ENCODE data around the gene LRRC75A. TPM values are rescaled to one million over a fixed set of nuclear protein-coding genes. Genes with fewer than 3 reads are reported as not detected.

LRRC75A gene
- total and polyA plus RNA-seq, 2 donors (not counting 1 experiment from before 2014, with no cell fraction given) = 2.0 to 3.4 TPM

DNA sequence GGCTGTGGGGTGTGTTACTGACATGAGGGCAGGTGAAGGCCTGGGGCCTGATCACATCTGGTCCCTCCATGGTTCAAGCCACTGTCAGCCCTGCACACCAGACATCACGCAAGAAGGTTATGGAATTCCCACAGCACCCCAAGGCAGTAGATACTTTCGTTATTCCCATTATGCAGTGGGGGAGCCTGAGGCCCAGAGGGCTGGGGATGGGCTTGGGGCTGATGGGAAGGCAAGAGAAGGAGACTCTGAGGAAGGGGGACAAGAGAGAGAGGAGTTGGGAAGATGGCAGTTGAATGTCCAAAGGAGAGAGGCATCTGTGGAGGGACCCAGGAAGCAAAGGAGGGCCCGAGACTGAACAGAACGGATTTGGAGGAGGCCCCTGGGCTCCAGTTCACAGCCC lies 42.0 kb downstream of the LRRC75A start:
- 82% methylated on average over 3 of the region's 4 CpGs for whole genome bisulfite sequencing (ENCODE audit: insufficient coverage)
- ATAC-seq (ENCODE audit: low read depth) (no peak), DNase-seq (no peak)
- no peaks in the 10 kb centered on the region for H3K9me3 Mint-ChIP-seq (ENCODE audit: insufficient read depth)
- ChIA-PET POLR2A (no interaction called here), CTCF (interaction anchor here (0.8 to 5.0 kb wide), 3 partner anchors 19 to 139 kb away, joined by 3 to 49 read pairs (median 4); no protein-coding TSS in a partner anchor)
- H3K4me1 Mint-ChIP-seq = peaks cover 3% of the 10 kb centered on the region
- no peaks in the 10 kb centered on the region for H3K27me3 Mint-ChIP-seq
- Histone ChIP-seq H3K27ac (ENCODE audit: low read length in 2 of 2) (no peak overlapping the region), H2AFZ (ENCODE audit: insufficient read depth, low read depth, low read length, poor library complexity, severe bottlenecking) (no peak overlapping the region), H3K4me2 (replicated peaks; ENCODE audit: low read depth, low read length, poor library complexity, severe bottlenecking) (no peak overlapping the region), H3K27me3 (replicated peaks in 1 of 4; ENCODE audit: control extremely low read depth in 1 of 4, control insufficient read depth in 3 of 4, insufficient read depth in 4 of 4, low read length in 3 of 4) (no peaks in the 10 kb centered on the region), H3K9ac (ENCODE audit: low read length) (no peak overlapping the region), H3K9me3 (ENCODE audit: control extremely low read depth in 1 of 3, control insufficient read depth in 2 of 3, insufficient read depth in 1 of 3, low read length in 2 of 3) (no peaks in the 10 kb centered on the region), H3K4me1 (ENCODE audit: control insufficient read depth in 2 of 2, insufficient read depth in 2 of 2, low read length in 2 of 2) (no peaks in the 10 kb centered on the region), H3K79me2 (ENCODE audit: control insufficient read depth, insufficient read depth, low read length) (no peaks in the 10 kb centered on the region), H3K4me3 (ENCODE audit: control extremely low read depth in 1 of 5, extremely low read depth in 1 of 5, insufficient read depth in 1 of 5, low read depth in 2 of 5, low read length in 4 of 5) (no peak overlapping the region), H3K36me3 (replicated peaks in 1 of 2; ENCODE audit: control extremely low read depth in 1 of 2, control insufficient read depth in 1 of 2, extremely low read depth in 1 of 2, insufficient read depth in 2 of 2, low read length in 1 of 2) (peaks cover 0 to 26% of the 10 kb centered on the region in 2 experiments), H4K20me1 (ENCODE audit: control insufficient read depth, insufficient read depth, low read length, poor library complexity, severe bottlenecking) (peaks cover 19% of the 10 kb centered on the region)
- no peak overlapping the region for H3K4me3 Mint-ChIP-seq
- intact Hi-C loops (cut with micrococcal nuclease) = loop anchor here (5.0 kb wide), 1 partner anchor 137 kb away; no protein-coding TSS in a partner anchor
- no peak overlapping the region for H3K27ac Mint-ChIP-seq
- TF ChIP-seq EZH2 (IDR thresholded peaks at IDR 0.05; ENCODE audit: borderline replicate concordance, insufficient read depth, low read depth, low read length, poor library complexity, severe bottlenecking) = no peak
- TF ChIP-seq CTCF (IDR thresholded peaks at IDR 0.05) = no peak

- no peaks in the 10 kb centered on the region for H3K9me3 ChIP-seq (ENCODE audit: control extremely low read depth in 1 of 3, control insufficient read depth in 2 of 3, insufficient read depth in 1 of 3, low read length in 2 of 3)
- no peak overlapping the region for H3K4me2 ChIP-seq (replicated peaks; ENCODE audit: low read depth, low read length, poor library complexity, severe bottlenecking)
- Mint-ChIP-seq H3K9me3 (ENCODE audit: insufficient read depth) (no peaks in the 10 kb centered on the region), H3K27ac (no peak overlapping the region), H3K4me3 (no peak overlapping the region), H3K27me3 (no peaks in the 10 kb centered on the region), H3K4me1 (peaks cover 3% of the 10 kb centered on the region)
- no peak overlapping the region for H2AFZ ChIP-seq (ENCODE audit: insufficient read depth, low read depth, low read length, poor library complexity, severe bottlenecking)
- no peaks in the 10 kb centered on the region for H3K27me3 ChIP-seq (replicated peaks in 1 of 4; ENCODE audit: control extremely low read depth in 1 of 4, control insufficient read depth in 3 of 4, insufficient read depth in 4 of 4, low read length in 3 of 4)
- H3K4me3 ChIP-seq (ENCODE audit: control extremely low read depth in 1 of 5, extremely low read depth in 1 of 5, insufficient read depth in 1 of 5, low read depth in 2 of 5, low read length in 4 of 5) = no peak overlapping the region
- ChIA-PET CTCF (interaction anchor here (5.0 kb wide), 1 partner anchor 73 kb away, joined by 49 read pairs; no protein-coding TSS in a partner anchor), POLR2A (no interaction called here)
- DNase-seq (no peak), ATAC-seq (ENCODE audit: low read depth) (no peak)
- H3K27ac ChIP-seq (ENCODE audit: low read length in 2 of 2) = no peak overlapping the region
- H4K20me1 ChIP-seq (ENCODE audit: control insufficient read depth, insufficient read depth, low read length, poor library complexity, severe bottlenecking) = peaks cover 23% of the 10 kb centered on the region
- H3K9ac ChIP-seq (ENCODE audit: low read length) = no peak overlapping the region
- TF ChIP-seq CTCF (IDR thresholded peaks at IDR 0.05) = no peak
- TF ChIP-seq EZH2 (IDR thresholded peaks at IDR 0.05; ENCODE audit: borderline replicate concordance, insufficient read depth, low read depth, low read length, poor library complexity, severe bottlenecking) = no peak
- H3K36me3 ChIP-seq (replicated peaks in 1 of 2; ENCODE audit: control extremely low read depth in 1 of 2, control insufficient read depth in 1 of 2, extremely low read depth in 1 of 2, insufficient read depth in 2 of 2, low read length in 1 of 2) = peaks cover 0 to 30% of the 10 kb centered on the region in 2 experiments
- no peaks in the 10 kb centered on the region for H3K79me2 ChIP-seq (ENCODE audit: control insufficient read depth, insufficient read depth, low read length)
- intact Hi-C loops (cut with micrococcal nuclease) = no loop called here
- no peaks in the 10 kb centered on the region for H3K4me1 ChIP-seq (ENCODE audit: control insufficient read depth in 2 of 2, insufficient read depth in 2 of 2, low read length in 2 of 2)
- 81% methylated on average over 8 of the region's 11 CpGs for WGBS (ENCODE audit: insufficient coverage)
Measured at GRCh38 chr17:16449121-16449570, 42.8 kb downstream of the LRRC75A start.

Data from B cell (primary cell).